Activated T-helper 1 cell treated with anti-CD3 and anti-CD28 coated beads, Interleukin-12 subunit alpha, Interleukin-12 subunit beta, Interleukin-2, Interleukin-4 antibody, amounts not matched to agents 30 ng/mL and 10 ng/mL and 1 ng/mL, durations not matched to agents 14 hours and 24 hours and 36 hours (primary cell): ENCODE results near the gene LGI1. TPM values are rescaled to one million over a fixed set of nuclear protein-coding genes. Genes with fewer than 3 reads are reported as not detected.

Experiments
- DNase-seq: peaks from one replicate; pipeline ENCODE4 v3.0.0; 2021; ENCODE audit warnings: low spot score
- H3K27ac Mint-ChIP-seq: one replicate; pipeline ENCODE4 v1.8.0; 2021; ENCODE audit warnings: mild to moderate bottlenecking, mixed read lengths
- H3K27me3 Mint-ChIP-seq: one replicate; pipeline ENCODE4 v1.8.0; 2022; ENCODE audit warnings: mild to moderate bottlenecking, moderate library complexity, mixed read lengths; ENCODE audit not compliant: insufficient read depth
- H3K36me3 Mint-ChIP-seq: one replicate; pipeline ENCODE4 v1.8.0; 2021; ENCODE audit warnings: low read depth, mixed read lengths
- H3K4me1 Mint-ChIP-seq: one replicate; pipeline ENCODE4 v1.8.0; 2021; ENCODE audit warnings: low read depth, mixed read lengths
- H3K4me3 Mint-ChIP-seq: one replicate; pipeline ENCODE4 v1.8.0; 2021; ENCODE audit warnings: mild to moderate bottlenecking, moderate library complexity, mixed read lengths
- H3K9me3 Mint-ChIP-seq: one replicate; pipeline ENCODE4 v1.8.0; 2021; ENCODE audit warnings: mixed read lengths
- intact Hi-C: fragments of 100-400 bp; cut with micrococcal nuclease; formaldehyde crosslinking; loops from one replicate; pipeline ENCODE4 v1.15.1; 2024
- total RNA-seq: library from RNA; stranded (reverse); gene quantifications from 2 replicates; pipeline ENCODE4 v1.2.3, GENCODE V29; 2022

The LGI1 gene
- total RNA-seq, 1 donor from 2014 or later: not detected

DNA sequence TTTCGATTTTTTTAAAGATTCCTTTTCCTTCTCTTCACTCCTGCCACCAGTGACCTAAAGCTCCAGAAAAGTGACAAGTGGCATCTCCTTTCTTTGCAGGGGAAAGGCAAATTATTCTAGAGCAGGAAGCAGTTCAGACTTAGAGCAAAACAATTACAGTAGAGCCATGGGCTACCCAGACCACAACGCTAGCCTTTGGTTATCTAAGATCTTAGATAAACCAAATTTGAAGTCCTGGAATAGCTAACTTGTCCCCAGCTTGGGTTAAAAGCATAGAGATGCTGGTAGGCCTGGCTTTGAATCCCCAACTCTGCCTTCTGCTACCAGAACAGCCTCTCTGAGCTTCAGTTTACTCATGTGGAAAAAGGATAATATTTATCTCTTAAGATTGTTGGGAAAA lies 38.4 kb downstream of the LGI1 start:
- H3K9me3 Mint-ChIP-seq: no peaks in the 10 kb centered on the region
- intact Hi-C loops: no loop called here
- no peaks in the 10 kb centered on the region for H3K36me3 Mint-ChIP-seq
- no peaks in the 10 kb centered on the region for H3K4me1 Mint-ChIP-seq
- peaks cover 3% of the 10 kb centered on the region for H3K27me3 Mint-ChIP-seq
- no peak for DNase-seq
- no peak overlapping the region for H3K4me3 Mint-ChIP-seq
- no peak overlapping the region for H3K27ac Mint-ChIP-seq

DNA sequence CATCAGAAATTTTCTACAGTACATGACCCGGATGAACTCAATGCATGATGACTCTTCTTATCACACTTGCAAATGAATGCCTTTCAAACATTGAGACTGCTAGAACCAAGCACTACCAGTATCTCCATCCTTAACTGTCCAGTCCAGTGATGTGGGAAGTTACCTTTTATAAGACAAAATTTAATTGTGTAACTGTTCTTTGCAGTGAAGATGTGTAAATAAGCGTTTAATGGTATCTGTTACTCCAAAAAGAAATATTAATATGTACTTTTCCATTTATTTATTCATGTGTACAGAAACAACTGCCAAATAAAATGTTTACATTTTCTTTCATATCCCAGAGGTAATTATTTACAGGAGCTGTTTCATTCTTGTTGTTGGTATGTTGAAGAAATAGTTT lies 40.1 kb downstream of the LGI1 start:
- Mint-ChIP-seq H3K4me1 (no peaks in the 10 kb centered on the region), H3K27me3 (peaks cover 3% of the 10 kb centered on the region), H3K9me3 (no peaks in the 10 kb centered on the region), H3K4me3 (no peak overlapping the region), H3K36me3 (no peaks in the 10 kb centered on the region), H3K27ac (no peak overlapping the region)
- DNase-seq: no peak
- intact Hi-C loops: no loop called here

DNA sequence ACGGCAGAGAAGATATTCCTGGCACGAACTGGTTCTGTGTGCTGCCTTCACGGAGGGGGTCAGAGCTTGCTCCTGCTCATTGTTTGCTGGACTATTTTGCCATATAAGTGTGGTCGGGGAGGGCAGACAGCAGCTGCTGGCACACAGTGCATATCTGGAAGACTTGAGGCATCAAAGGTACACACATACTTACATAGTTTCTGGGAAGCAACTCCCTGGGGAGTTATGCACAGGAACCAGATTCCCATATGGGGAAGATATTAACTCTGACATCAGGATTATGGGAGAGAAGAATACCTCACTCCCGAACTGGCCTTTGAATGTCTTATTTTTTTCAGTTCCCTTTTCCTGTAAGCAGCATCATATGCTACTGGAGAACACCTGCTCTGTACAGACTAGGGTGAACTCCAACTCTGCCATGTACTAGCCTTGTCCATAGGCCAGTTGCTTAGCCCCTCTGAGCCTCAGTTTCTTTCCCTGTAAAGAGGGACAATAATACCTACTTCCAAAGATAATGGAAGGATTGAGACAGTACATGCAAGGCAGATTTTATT lies 41.5 kb downstream of the LGI1 start:
- H3K27ac Mint-ChIP-seq: no peak overlapping the region
- no peak overlapping the region for H3K4me3 Mint-ChIP-seq
- no peaks in the 10 kb centered on the region for H3K9me3 Mint-ChIP-seq
- DNase-seq: no peak
- H3K36me3 Mint-ChIP-seq: no peaks in the 10 kb centered on the region
- no peaks in the 10 kb centered on the region for H3K4me1 Mint-ChIP-seq
- intact Hi-C loops: no loop called here
- H3K27me3 Mint-ChIP-seq: no peaks in the 10 kb centered on the region

- no peaks in the 10 kb centered on the region for H3K27me3 Mint-ChIP-seq
- H3K36me3 Mint-ChIP-seq: no peaks in the 10 kb centered on the region
- H3K27ac Mint-ChIP-seq: no peak overlapping the region
- no peaks in the 10 kb centered on the region for H3K9me3 Mint-ChIP-seq
- no peak for DNase-seq
- intact Hi-C loops: no loop called here
- no peak overlapping the region for H3K4me3 Mint-ChIP-seq
- H3K4me1 Mint-ChIP-seq: no peaks in the 10 kb centered on the region
These were observed 46.5 kb downstream of the LGI1 start for GRCh38 chr10:93804200-93804599.

- Mint-ChIP-seq H3K9me3 (no peaks in the 10 kb centered on the region), H3K36me3 (no peaks in the 10 kb centered on the region), H3K4me1 (no peaks in the 10 kb centered on the region), H3K4me3 (no peak overlapping the region), H3K27me3 (no peaks in the 10 kb centered on the region), H3K27ac (no peak overlapping the region)
- DNase-seq: no peak
- intact Hi-C loops: no loop called here
These were observed 49.2 kb downstream of the LGI1 start for GRCh38 chr10:93806903-93807302.

GRCh38 chr10:93807371-93807770 lies 49.6 kb downstream of the LGI1 start:
- no peak for DNase-seq

GRCh38 chr10:93812659-93813338 lies 55.1 kb downstream of the LGI1 start:
- H3K27me3 Mint-ChIP-seq: peaks cover 10% of the 10 kb centered on the region
- no peaks in the 10 kb centered on the region for H3K9me3 Mint-ChIP-seq
- no peaks in the 10 kb centered on the region for H3K36me3 Mint-ChIP-seq
- DNase-seq: no peak
- no peaks in the 10 kb centered on the region for H3K4me1 Mint-ChIP-seq
- no peak overlapping the region for H3K4me3 Mint-ChIP-seq
- H3K27ac Mint-ChIP-seq: no peak overlapping the region
- intact Hi-C loops: no loop called here

More at GRCh38 chr10:93807371-93807770, 49.6 kb downstream of the LGI1 start:
- H3K4me1 Mint-ChIP-seq: no peaks in the 10 kb centered on the region
- intact Hi-C loops: no loop called here
- H3K9me3 Mint-ChIP-seq: no peaks in the 10 kb centered on the region
- no peaks in the 10 kb centered on the region for H3K27me3 Mint-ChIP-seq
- H3K4me3 Mint-ChIP-seq: no peak overlapping the region
- no peak overlapping the region for H3K27ac Mint-ChIP-seq
- H3K36me3 Mint-ChIP-seq: no peaks in the 10 kb centered on the region

DNA sequence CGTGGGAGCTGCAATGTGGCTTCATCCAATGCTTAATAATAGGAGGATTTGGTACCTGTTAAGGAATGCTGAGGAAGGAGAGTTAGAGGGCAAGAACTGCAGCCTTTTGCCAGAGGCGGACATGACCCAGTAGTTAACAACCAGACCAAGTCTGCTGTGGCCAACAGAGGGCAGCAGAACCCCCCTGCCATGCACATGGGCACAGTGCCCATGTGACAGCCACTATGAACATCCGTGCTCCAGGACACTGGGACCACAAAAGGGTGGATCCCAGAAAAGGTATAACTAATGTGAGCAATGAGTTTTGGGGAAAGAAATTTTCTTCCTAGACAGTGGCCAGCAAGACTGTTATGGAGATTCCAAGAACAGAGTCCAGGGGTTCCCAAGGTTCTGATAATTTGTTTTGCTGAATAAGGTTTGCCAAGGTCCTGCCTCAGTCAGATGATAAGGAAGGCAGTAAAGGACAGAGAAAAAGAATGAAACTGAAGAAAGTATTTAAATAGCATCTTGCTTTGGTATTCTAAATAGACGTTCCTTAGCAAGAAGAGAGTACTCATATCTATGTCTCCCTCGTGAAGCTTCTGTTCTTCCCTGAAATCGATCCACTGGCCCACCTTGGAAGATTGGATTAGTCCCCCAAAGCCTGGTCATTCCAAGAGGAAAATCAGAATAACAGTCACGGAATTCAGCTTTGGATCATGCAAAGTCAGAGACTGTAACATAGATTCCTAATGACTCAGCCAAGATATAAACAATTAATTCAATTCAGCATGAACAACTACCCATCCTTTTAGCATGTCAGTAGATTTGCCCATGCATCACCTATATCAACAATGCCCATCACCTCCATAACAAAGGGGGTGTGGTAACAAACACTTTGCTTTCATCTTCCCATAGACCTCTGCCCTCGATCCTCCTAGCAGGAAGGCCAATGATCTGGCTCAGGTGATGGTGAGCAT lies 56.0 kb downstream of the LGI1 start:
- H3K27me3 Mint-ChIP-seq: peaks cover 11% of the 10 kb centered on the region
- no peaks in the 10 kb centered on the region for H3K9me3 Mint-ChIP-seq
- no peak overlapping the region for H3K4me3 Mint-ChIP-seq
- DNase-seq: no peak
- no peak overlapping the region for H3K27ac Mint-ChIP-seq
- no peaks in the 10 kb centered on the region for H3K4me1 Mint-ChIP-seq
- intact Hi-C loops: no loop called here
- H3K36me3 Mint-ChIP-seq: no peaks in the 10 kb centered on the region

GRCh38 chr10:93815304-93816096 lies 57.8 kb downstream of the LGI1 start:
- no peak overlapping the region for H3K27ac Mint-ChIP-seq
- H3K4me3 Mint-ChIP-seq: no peak overlapping the region
- no peaks in the 10 kb centered on the region for H3K9me3 Mint-ChIP-seq
- no peaks in the 10 kb centered on the region for H3K4me1 Mint-ChIP-seq
- no peaks in the 10 kb centered on the region for H3K36me3 Mint-ChIP-seq
- DNase-seq: no peak
- peaks cover 13% of the 10 kb centered on the region for H3K27me3 Mint-ChIP-seq
- intact Hi-C loops: loop anchor here (2.0 kb wide), 2 partner anchors 113 to 261 kb away; partner anchors contain the start of gene FRA10AC1

- Mint-ChIP-seq H3K27me3 (peaks cover 13% of the 10 kb centered on the region), H3K4me3 (no peak overlapping the region), H3K4me1 (no peaks in the 10 kb centered on the region), H3K27ac (no peak overlapping the region), H3K36me3 (no peaks in the 10 kb centered on the region), H3K9me3 (no peaks in the 10 kb centered on the region)
- intact Hi-C loops: loop anchor here (2.0 kb wide), 2 partner anchors 113 to 261 kb away; partner anchors contain the start of gene FRA10AC1
- no peak for DNase-seq
These were observed 58.5 kb downstream of the LGI1 start for GRCh38 chr10:93816123-93816747.

DNA sequence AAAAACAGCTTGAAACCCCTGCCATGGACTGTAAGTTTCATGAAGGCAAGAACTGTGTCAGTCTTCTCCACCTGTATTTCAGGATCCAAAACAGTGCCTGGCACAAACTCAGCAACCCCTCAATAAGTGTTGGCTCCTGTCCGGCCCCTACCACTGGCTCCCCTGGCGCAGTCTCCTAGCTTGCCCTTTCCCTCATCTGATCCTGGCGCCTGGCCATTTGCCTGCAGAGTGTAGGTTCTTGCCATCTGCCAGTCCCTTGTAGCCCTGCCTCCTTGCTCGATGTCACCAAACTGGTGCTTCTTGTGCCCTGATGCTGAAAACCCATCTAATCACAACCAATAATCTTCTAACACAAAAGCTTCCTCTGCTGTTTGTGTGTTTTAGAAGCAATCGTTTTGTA lies 60.4 kb downstream of the LGI1 start:
- Mint-ChIP-seq H3K4me3 (no peak overlapping the region), H3K27ac (no peak overlapping the region)
- intact Hi-C loops: no loop called here

GRCh38 chr10:93819520-93819919 lies 61.8 kb downstream of the LGI1 start:
- H3K36me3 Mint-ChIP-seq: no peaks in the 10 kb centered on the region
- H3K4me1 Mint-ChIP-seq: no peaks in the 10 kb centered on the region
- no peaks in the 10 kb centered on the region for H3K9me3 Mint-ChIP-seq
- H3K27me3 Mint-ChIP-seq: peaks cover 17% of the 10 kb centered on the region
- no peak overlapping the region for H3K4me3 Mint-ChIP-seq
- no peak overlapping the region for H3K27ac Mint-ChIP-seq
- intact Hi-C loops: no loop called here
- no peak for DNase-seq

More for the DNA sequence above, 60.4 kb downstream of the LGI1 start:
- no peak for DNase-seq
- Mint-ChIP-seq H3K36me3 (no peaks in the 10 kb centered on the region), H3K27me3 (peaks cover 17% of the 10 kb centered on the region), H3K9me3 (no peaks in the 10 kb centered on the region), H3K4me1 (no peaks in the 10 kb centered on the region)
